GM18508 (cell line): Measurements from ENCODE around the gene NOL9.

Experiments
- ATAC-seq: cut with Tn5 transposase; IDR thresholded peaks from one replicate; pipeline ENCODE4 v1.9.1; 2021; ENCODE audit warnings: moderate number of reproducible peaks; ENCODE audit not compliant: insufficient read depth, unreplicated experiment

NOL9 gene

GRCh38 chr1:6491966-6492365, 62.3 kb downstream of the NOL9 start:
- ATAC-seq = no peak

DNA sequence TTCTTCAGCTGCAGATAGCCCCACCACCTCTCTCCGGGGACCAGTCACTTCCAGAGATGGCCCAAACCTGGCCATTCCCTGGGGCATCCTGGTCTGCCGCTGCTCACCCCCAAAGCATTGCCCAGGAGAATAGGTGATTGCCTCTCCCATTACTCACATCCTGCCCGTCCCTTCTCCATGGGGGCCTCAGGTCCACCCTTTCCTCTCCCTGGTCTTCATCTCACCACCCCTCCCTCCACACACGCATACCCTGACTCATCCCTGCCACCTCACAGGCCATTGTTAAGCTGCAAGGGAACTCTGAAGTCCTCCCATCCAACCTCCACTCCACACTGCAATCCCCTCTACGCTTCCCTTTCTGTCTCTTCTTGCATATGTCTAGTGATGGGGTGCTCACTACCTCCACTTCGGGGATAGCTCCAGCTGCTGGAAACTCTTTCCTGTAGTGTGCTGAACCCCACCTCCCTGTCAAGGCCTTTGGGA, 62.8 kb downstream of the NOL9 start, which contains the start of gene PLEKHG5:
PLEKHG5 (minus strand) TSS at position 188 of the 483 bp plus-strand sequence. CDS start 14,096 bp downstream, outside the sequence.
- no peak for ATAC-seq

DNA sequence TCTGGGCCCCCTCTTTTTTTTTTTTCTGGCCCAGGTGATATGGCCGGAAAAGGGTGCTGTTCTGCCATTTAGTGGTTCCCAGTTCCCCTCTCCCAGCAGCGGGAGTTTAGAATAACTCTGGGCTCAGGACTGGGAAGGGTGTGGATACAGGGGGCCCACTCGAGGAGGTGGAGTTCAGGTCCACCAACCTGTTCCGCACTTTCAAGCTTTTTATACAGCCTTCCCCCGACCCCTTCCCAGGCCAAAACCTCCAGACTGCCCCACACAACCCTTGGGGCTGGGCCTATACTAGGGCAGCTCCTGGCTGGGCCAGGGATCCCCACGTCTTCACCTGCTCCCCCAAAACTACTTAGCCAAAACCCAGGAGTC, 63.2 kb downstream of the NOL9 start:
- ATAC-seq = no peak

GRCh38 chr1:6490181-6491080, 63.9 kb downstream of the NOL9 start:
- ATAC-seq = no peak

GRCh38 chr1:6489799-6490180, 64.5 kb downstream of the NOL9 start:
- no peak for ATAC-seq

GRCh38 chr1:6489383-6489765, 64.9 kb downstream of the NOL9 start:
- ATAC-seq = no peak

DNA sequence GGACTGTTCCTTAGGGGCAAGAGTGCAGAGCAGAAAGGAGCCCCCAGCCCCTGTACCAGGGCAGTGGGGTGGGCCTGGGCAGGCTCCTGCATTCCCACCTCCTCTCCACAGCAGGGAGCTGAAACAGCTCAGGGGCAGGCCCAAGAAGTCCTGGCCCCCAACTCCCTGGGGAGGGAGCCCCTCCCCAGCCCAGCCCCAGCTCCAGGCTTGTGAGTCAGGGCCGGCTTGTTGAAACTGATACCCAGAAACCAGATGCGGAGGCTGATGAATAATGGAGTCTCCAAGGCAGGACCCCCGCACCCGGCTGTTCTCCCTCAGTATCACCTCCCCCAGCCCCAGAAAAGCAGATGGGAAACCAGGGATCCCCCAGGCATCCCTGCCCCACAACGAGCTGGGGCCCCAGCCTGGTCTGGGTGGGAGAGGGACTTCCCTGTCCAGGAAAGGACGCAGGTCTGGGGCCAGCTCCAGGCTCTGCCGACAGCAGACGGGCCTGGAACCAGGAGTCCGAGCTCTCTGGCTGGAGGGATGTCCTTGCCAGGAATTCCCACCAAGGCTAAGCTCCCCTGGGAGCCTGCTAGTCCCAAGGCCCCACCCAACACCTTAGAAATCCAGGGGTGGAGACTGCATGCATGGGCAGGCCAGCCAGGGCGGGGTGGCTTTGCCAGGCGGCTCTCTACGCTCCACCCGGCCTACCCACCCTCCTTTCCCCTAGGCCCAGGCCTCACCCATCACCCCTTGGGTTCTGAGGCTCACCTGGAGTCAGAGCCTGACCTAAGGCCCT, 65.5 kb downstream of the NOL9 start:
- ATAC-seq = no peak

DNA sequence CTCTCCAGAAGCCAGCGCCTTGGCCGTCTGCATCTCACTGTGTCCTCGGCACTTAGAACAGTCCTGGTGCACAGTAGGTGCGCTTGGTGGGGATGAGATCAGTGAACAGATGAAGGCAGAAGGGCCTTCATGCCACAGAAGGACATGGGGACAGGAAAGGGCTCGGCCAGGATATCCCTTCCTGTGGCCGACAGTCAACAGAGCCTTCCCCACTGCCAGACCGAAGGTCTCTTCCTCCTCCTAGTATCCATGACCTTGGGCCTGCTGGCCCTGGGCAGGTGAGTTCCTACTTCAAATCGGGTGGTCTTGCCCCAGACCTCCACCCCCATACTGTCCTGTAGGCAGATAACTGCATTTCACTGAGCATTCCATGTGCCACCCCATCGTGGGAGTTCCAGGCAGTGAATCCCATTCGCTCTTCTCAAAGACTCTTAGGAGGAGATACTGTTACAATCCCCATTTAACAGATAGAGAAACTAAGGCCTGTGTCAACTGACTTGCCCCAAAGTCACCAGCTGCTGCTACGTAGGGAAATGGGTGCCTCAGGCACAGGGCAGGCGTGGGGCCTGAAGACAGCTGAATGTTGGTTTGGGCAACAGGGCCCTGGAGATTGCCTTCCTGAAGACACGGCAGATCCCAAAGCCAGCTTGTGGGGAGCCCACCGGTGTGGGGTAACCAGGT, 66.4 kb downstream of the NOL9 start:
- no peak for ATAC-seq

GRCh38 chr1:6486433-6487011, 67.8 kb downstream of the NOL9 start:
- no peak for ATAC-seq

DNA sequence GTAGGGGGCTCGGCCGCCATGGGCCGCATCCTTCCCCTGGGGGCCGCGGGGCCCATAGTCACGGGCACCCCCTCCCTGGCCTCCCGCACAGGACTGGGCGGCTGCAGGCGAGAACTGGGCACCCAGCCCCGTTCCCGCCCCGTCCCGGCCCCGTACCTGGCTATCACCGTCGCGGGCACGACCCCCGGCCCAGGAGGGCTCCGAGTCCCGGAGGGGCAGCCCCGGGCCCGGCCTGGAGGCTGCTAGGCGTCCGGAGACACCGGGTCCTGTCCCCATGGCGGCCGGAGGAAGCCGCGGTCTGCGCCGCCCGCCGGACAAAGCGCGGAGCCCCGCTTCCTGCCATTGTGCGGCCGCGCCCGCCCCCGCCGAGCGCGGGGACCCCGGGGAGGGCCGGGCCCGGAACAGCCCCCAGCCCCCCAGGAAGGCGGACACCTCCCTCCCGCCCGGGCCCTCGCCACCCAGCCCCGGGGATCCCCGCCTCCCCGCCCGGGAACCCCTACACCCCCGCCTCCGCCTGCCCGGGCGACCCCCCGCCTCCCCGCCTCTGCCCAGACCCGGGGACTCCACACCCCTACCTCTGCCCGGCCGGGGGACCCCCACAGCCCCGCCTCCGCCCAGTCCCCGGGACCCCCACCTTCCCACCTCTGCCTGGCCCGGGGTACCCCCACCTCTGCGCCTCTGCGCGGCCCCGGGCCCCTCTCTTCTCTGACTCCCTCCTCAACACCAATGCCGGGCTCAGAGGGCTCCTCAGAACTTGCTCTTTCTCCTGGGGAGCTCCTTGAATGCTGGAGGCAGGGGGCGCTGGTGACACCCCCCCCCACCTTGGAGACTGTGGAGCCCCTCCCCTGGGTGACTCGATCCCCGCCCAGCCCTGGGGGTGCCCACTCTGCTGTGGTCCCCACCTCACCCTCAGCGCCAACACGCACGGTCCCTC, 68.9 kb downstream of the NOL9 start:
- ATAC-seq = no peak

GRCh38 chr1:6484826-6485167, 69.5 kb downstream of the NOL9 start:
- ATAC-seq = no peak

DNA sequence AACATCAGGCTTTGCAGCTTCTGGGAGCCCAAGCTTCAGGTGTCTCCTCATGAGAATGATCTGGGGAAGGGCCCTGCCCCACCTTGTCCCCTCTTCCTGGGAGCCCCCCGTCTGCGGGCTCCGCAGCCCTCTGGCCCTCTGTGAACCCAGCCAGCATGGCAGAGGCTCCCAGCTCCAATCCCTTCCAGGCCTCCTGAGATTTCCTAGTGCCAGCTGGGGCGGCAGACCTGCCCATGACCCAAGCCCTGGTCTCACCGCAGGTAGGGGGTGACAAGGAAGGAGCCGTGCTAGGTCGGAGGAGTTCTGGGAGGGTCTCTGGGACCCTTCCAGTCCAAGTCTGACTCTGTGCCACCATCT, 70.6 kb downstream of the NOL9 start:
- ATAC-seq = no peak

GRCh38 chr1:6483017-6483760, 71.1 kb downstream of the NOL9 start:
- ATAC-seq = no peak

GRCh38 chr1:6481820-6482219, 72.5 kb downstream of the NOL9 start:
- ATAC-seq = no peak

DNA sequence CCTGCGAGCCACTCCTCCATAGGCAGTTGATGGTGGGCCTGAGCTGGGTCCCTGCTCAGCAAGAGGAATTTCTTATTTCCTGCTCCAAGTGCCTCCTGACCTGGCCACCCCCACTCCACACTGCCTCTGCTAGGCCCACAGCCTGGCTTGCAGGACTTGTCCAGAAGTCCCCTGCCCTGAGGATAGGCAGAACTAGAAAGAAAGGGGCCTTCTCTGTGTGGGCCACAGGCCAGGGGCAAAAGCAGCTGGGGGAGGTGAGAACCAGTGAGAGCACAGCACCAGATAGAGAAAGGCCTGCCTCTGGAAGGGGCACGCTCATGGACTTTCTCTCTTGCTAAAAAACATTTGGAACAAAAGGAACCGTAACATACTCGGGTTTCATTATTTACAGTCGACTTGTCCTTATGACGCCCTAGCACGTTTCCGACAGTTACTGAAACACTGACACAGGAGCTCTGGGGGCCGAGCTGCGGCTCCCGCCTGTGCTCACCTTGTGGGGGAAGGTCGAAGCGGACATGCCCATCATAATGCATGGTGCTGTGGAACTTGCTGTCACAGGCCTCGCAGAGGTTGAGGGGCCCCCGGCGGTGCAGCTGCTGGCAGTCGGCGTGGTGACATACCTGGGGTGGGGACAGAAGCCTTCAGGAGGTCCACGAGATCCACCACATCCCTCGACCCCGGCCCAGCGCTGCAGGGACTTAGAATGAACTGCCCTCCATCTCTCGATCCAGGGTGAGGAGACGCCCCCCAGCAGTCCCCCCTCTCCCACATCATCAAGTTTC, 77.1 kb downstream of the NOL9 start:
- no peak for ATAC-seq

- ATAC-seq = no peak
Measured at GRCh38 chr1:6476483-6476882, 77.8 kb downstream of the NOL9 start.

- no peak for ATAC-seq
Measured at GRCh38 chr1:6475381-6476133, 78.8 kb downstream of the NOL9 start.
